IPS DF 4.7 (cell line): ENCODE results near the gene NFU1.
"Not testable (repeated sequence)": the region's sequence is repeated elsewhere in the genome, so short reads cannot be mapped to it uniquely, and the experiment has no call there.

ENCODE experiments used
- DNase-seq: peaks from one replicate; pipeline ENCODE4 v3.0.0-alpha.2; 2013; ENCODE audit warnings: low spot score; ENCODE audit errors: extremely low read depth

Gene NFU1

GRCh38 chr2:69450735-69451416 is 13.6 kb upstream of the NFU1 start:
- no peak for DNase-seq

DNA sequence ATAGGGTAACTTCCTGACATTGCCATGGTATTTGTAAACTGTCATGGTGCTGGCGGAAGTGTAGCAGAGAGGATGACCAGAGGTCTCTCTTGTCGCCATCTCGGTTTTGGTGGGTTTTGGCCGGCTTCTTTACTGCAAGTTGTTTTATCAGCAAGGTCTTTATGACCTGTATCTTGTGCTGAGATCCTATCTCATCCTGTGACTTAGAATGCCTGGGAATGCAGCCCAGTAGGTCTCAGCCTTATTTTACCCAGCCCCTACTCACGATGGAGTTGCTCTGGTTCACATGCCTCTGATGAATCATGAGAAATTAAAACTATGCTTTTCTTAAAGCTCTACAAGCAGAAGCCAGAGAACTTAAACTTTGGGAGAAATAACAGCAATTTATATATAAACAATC is 12.7 kb upstream of the NFU1 start:
- DNase-seq, result no peak

GRCh38 chr2:69443673-69444072 is 6.4 kb upstream of the NFU1 start:
- not testable (repeated sequence) for DNase-seq

- DNase-seq, result not testable (repeated sequence)
Measured at GRCh38 chr2:69439499-69439898, 2.3 kb upstream of the NFU1 start.

GRCh38 chr2:69438580-69438979 is 1.3 kb upstream of the NFU1 start:
- DNase-seq, result no peak

DNA sequence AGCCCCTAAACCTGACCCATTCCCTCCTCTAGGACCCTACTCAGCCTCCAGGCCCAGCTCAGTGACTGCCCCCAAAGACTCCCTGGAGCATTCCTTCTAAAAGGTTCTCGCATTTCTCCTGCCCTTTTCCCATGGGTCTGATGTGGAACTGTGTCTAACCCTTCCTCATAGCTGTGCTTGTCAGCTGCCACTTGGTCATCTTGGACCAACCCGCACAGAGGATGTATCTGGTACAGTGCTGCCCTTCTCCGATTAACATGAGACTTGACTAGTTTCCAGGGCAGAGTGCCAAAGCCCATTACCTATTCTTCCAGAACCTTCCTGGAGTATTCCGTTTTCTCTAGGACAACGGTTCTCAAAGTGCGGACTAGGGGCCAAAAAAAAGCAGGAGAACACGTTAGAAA is 518 bp upstream of the NFU1 start:
- no peak for DNase-seq

- no peak for DNase-seq
Measured at GRCh38 chr2:69436596-69436937, 668 bp downstream of the NFU1 start.

- DNase-seq, result no peak
Measured at GRCh38 chr2:69434753-69435152, 2.5 kb downstream of the NFU1 start.

- no peak for DNase-seq
Measured at GRCh38 chr2:69429491-69430183, 7.6 kb downstream of the NFU1 start.

DNA sequence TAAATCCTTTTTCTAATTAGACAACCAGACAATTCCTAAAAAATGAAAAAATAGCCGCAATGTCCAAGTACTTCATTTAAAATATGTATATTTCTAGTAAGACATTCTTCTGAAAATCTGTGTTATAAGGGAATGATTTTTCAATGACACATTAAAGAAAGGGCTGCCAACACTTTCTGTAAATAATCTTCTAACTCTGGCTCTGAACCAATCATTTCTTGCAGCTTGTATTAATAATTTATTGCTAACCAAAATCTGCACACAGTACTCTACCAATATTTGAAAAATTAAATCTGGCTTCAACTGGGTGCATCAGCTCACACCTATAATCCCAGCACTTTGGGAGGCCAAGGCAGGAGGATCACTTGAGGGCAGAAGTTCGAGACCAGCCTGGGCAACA is 8.3 kb downstream of the NFU1 start:
- no peak for DNase-seq

DNA sequence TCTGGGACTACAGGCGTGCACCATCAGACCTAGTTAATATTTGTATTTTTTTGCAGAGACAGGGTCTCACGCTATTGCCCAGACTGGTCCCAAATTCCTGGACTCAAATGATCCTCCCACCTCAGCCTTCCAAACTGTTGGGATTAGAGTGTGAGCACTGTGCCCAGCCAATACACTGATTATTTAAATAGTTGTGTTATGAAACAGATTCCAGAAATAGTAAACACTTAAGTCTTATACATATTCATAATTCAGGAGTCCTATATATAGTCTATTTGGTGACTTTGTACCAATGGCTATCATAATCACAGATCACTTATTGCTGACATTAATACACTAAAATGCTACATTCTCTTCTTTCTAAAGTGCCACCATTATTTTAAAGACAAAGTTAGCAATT is 12.8 kb downstream of the NFU1 start:
- DNase-seq, result no peak

DNA sequence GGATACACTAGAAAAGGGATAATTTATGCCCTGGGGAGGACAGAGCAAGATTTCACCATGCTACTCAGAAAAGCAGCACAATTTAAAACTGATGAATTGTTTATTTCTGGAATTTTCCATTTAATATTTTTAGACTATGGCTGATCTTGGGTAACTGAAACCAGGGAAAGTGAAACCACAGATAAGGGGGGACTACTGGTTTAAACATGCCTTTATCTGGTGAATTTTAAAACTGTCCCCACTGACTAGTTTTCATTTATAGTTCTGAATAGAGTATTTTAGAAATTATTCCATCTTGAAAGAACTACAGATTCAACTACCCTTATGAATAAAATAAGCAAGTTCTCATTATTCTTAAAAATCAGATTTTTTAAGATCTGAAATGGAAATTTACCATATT is 15.0 kb downstream of the NFU1 start:
- no peak for DNase-seq

DNA sequence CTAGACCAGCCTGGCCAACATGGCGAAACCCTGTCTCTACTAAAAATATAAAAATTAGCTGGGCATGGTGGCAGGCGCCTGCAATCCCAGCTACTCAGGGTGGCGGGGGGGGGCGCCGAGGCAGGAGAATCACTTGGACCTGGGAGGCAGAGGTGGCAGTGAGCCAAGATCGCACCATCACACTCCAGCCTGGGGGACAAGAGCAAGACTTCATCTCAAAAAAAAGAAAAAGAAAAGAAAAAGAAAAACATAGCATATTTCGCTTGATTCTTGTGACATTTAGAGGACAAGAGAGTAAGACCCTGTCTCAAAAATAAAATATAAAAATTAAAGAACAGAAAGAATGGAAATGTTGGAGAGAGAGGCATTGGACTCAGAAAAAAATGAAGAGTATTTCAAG is 18.1 kb downstream of the NFU1 start:
- DNase-seq, result not testable (repeated sequence)

- DNase-seq, result no peak
Measured at GRCh38 chr2:69416147-69416546, 21.1 kb downstream of the NFU1 start.

- no peak for DNase-seq
Measured at GRCh38 chr2:69411120-69411519, 26.1 kb downstream of the NFU1 start.

- DNase-seq, result no peak
Measured at GRCh38 chr2:69405306-69405705, 31.9 kb downstream of the NFU1 start.

GRCh38 chr2:69400121-69400520 is 37.1 kb downstream of the NFU1 start:
- DNase-seq, result no peak

GRCh38 chr2:69397234-69397633 is 40.0 kb downstream of the NFU1 start:
- DNase-seq, result no peak

- no peak for DNase-seq
Measured at GRCh38 chr2:69395866-69396265, 41.4 kb downstream of the NFU1 start.

GRCh38 chr2:69393963-69394362 is 43.3 kb downstream of the NFU1 start:
- DNase-seq, result no peak

DNA sequence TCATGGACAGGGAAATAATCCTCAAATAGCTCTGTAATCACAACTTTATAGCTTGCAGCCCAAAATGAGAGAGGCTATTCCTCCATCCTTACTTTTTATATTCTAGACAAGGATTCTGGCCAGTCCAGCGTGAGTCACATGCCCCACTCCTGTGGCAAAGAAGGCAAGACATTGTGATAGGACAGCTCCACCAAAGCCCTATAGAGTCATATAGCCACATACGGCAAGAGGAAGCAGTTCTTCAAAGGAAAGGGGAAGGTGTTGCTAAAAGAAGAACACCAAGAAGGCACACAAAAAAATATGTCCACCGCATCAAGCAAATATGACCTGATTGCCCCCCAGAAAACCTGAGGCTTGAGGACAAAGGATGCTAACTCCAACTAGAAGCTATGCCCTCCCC is 46.8 kb downstream of the NFU1 start:
- no peak for DNase-seq

DNA sequence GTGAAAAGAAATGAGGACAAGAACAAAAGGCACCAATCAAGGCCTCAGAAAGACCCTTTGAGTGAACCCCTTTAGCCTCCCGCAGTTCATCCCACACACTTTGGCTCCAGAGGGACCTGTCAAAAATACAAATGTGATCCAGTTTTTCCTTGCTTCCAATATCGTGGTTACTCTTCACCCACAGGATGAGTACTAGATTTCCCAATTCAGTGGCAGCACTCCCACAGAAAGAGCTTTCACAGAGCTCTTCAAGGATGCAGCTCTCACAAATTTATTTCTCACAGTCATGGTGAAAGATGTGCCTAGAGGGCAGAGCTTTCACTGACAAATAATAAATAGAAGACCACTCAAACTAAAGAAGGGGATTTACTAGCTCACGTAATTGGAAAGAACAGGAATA is 47.2 kb downstream of the NFU1 start:
- no peak for DNase-seq

DNA sequence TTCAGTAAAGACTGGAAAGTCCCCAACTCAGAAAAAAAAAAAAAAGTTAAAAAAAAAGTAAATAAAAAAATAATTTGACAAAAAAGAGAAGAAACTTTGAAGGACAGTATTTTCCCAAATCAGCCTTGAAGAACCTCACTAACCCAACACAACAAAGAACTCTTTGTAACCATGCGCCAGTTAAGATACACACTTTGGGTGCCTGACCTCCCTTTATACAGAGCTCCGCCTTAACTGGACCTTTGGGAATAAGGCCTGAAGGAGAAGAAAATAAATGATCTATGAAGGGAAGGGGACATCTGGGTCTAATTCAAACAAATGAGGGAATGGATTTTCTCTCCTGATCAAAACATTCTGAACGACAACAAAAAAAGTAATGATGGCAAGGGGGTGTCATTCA is 48.0 kb downstream of the NFU1 start:
- DNase-seq, result no peak
